ENCODE results near the gene PARN.

Gene PARN

DNA sequence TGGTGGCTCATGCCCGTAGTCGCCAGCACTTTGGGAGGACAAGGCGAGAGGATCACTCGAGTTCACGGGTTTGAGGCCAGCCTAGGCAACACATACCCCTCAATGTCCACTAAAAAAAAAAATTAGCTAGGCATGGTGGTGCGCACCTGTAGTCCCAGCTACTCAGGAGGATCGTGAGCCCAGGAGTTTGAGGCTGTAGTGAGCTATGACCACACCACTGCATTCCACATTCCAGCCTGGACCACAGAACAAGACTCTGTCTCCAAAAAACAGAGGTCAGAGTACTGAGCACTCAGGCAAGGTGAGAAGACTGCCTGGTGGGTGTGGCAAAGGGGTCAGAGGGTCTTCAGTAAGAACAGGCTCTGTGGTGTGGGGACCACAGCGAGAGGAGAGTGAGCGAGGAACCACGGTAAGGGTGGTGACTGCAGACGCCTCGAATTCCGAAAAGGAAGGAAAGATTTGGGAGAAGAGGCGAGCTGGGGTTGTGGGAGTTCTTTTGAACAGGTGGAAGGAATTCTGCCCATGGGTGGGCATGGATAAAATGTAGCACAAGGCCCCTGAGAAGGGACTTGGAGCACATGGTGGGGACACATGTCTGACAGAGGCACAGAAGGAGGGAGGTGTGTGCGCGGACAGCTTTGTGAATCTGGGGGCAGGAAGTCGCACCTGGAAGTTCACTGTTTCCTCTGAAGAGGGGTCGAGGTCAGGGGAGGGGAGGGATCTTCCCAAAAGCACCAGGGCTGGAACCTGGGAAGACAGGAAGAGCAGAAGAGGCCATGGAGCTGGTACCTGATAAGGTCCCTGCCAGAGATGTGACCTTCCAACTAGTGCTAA, 134.6 kb downstream of the PARN start:
- DNase-seq, result no peak

- no peak for DNase-seq
Measured at GRCh38 chr16:14494396-14494966, 135.6 kb downstream of the PARN start.

DNA sequence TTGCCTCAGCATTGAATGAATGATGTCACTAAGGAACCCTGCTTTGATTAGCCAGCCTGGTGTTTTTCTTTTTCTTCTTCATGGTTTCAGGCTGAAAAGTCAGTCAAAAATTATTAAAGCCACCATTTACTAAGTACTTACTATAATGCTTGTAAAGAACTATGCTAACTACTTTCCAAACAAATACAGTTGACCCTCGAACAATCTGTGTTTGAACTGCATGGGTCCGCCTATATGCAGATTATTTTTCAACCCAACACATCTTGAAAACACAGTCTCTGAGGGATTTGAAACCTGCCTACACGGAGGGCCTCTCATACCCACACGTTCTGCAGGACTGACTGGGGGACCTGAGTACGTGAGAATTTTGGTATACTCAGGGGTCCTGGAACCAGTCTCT, 136.3 kb downstream of the PARN start:
- no peak for DNase-seq

GRCh38 chr16:14492614-14493013, 137.4 kb downstream of the PARN start:
- DNase-seq, result no peak

DNA sequence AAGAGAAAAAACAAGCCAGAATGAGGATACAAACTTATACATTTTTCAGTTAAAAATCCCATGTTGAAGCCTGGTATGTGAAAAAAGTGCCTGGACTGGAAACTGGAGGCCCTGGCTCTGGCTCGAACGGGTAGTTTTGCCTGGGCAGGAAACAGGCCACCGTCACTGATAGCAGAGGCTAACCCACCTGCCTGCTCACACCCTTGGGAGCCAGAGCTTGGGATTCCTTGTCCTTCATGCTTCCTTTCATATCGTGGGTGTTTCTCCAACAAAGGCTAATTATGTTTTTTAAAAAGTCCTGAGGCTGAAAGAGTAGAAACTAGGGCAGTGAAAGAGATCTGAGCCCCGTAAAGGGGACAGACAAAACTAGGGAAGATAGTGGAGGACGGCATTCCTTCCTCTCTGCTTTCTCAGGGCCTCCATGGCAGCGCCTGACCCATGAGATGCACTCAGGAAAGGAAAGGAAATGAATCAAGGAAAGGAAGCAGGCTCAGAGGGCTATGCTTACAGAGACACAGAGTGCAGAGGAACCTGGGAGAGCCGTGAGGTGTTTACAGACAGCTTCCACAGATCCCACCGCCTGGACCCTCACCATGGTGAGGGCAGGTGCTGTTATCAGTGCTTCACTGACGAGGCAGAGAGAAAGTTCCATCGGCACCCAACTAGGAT, 138.1 kb downstream of the PARN start:
- DNase-seq, result no peak

GRCh38 chr16:14490235-14490634, 139.8 kb downstream of the PARN start:
- no peak for DNase-seq

GRCh38 chr16:14489460-14489859, 140.6 kb downstream of the PARN start:
- peak; percentile 14 for DNase-seq

GRCh38 chr16:14487579-14487978, 142.5 kb downstream of the PARN start:
- no peak for DNase-seq

DNA sequence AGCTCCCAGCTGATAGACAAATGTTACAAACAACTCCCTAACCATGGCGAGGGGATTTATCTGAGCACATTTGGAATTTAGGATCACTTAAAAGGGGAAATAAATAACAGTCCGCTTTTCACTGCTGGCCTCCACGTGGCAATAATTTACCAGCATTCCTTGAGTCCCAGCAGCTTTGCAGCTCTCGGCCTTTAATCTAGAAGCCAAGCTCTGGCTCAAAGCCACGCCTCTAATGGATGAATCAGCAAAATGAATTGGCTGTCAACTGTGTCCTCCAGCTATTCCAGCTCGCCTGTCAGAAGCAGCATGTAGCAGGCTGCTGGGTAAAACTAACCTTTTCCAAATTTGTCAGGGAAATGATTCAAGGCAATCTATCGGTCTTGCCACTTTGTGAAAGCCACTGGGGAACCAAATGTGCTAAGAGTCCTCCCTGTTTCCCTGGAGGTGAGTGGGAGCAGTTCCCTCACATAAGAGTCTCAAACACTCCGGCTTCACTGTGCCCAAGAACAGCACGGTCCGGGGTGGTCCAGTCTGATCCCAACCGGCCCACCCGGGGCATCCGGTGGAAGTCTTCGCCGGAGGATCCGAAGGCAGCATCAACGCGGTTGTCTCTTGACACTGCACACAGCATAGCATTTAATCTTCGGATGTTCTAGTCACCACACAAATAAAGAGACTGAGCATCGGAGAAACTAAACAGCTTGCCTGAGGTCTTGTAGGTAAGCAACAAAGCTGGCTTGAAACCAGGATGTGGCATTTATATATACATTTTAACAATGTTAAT, 143.3 kb downstream of the PARN start:
- peak; percentile 72 for DNase-seq

- DNase-seq, result no peak
Measured at GRCh38 chr16:14485811-14486519, 144.1 kb downstream of the PARN start.

GRCh38 chr16:14485121-14485551, 144.9 kb downstream of the PARN start:
- DNase-seq, result no peak

- no peak for DNase-seq
Measured at GRCh38 chr16:14483819-14484385, 146.2 kb downstream of the PARN start.

GRCh38 chr16:14476183-14476582, 153.9 kb downstream of the PARN start:
- peak; percentile 21 for DNase-seq

DNA sequence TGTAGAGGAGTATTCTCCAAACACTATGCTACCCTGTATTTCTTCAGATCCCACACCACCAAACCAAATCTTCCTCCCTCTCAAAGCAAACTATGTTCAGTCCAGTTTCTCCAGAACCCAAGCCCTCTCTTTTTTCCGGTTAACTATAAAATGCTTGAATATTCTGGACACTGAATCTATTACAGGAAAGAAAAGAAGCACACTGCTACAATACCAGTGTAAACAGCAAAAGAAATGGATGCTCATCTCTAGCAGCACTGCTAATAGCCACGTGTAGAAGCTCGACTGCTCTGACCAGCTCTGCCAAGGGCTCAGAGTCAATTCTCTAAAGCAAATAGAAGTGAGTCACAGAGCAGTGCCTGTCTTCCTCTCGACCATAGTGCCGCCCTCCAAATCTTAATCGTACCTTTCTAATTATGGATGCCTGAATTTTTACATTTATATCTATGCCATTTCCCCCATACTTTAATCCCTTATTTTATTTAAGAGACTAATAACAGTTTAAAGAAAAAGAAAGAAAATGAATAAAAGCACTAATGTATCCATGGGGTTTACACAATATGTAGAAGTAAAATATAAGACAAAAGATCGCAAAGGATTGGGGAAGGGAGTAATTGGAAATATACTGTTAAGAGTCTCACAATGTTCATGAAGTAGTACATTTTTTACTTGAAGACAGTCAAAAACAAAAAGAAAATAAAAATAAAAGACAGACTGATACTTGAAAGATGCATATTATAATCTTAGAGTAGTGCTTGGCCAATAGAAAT, 154.5 kb downstream of the PARN start:
- DNase-seq, result peak; percentile 68

- no peak for DNase-seq
Measured at GRCh38 chr16:14473488-14473887, 156.6 kb downstream of the PARN start.

DNA sequence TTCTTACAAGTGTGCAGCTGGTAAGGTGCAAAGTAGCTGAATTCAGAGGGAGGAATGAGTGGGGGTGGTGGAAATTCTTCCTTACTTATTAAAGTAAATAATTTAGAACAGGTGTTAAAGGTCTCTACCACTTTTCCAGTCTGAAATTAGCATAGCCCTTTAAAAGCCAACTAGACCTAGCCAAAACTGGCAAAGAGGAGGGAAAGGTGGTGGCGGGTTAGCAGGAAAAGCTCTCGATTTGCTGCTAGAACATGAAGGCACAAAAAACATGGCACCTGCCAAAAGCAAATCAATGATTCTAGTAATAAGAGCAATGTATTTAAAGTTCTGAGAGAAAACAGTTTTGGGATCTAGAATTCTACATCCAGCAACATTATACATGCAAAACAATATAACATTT, 157.7 kb downstream of the PARN start:
- DNase-seq, result no peak

DNA sequence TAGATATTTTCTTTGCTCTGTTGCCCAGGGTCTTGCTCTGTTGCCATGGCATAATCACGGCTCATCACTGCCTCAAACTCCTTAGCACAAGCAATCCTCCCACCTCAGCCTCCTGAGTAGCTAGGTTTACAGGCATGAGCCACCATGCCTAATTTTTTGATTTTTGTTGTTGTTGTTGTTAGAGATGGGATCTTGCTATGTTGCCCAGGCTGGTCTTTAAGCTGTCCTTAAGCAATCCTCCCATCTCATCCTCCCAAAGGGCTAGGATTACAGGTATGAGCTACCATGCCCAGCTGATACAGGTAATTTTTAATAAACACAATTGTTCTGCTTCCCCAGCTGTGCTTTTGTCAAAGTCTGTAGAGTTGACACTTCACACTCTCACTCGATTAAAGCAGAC, 159.3 kb downstream of the PARN start:
- DNase-seq, result no peak

DNA sequence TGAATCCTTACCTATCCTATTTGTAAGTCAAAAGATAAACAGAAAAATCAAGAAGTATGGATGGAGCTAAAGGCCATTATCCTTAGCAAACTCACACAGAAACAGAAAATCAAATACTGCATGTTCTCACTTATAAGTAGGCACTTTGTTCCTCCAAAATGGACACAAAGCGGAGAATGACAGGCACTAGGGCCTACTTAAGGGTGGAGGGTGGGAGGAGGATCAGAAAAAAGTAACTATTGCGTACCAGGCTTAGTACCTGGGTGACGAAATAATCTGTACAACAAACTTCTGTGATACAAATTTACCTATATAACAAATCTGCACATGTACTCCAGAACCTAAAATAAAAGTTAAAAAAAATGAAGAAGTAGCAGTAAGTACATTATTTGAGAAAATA, 164.3 kb downstream of the PARN start:
- no peak for DNase-seq

DNA sequence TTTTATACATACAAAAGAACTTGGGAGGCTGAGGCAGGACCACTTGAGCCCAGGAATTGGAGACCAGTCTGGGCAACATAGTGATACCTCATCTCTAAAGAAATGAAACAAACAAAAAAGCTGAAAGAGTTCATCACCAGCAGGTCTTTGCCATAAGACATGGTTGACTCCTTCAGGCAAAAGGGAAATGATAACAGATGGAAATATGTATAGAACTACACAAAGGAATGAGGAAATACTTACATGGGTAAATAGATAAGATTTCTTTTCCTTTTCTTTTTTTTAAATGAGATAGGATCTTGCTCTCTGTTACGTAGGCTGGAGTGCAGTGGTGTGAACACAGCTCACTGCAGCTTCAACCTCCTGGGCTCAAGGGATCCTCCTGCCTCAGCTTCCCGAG, 165.3 kb downstream of the PARN start:
- DNase-seq, result no peak

DNA sequence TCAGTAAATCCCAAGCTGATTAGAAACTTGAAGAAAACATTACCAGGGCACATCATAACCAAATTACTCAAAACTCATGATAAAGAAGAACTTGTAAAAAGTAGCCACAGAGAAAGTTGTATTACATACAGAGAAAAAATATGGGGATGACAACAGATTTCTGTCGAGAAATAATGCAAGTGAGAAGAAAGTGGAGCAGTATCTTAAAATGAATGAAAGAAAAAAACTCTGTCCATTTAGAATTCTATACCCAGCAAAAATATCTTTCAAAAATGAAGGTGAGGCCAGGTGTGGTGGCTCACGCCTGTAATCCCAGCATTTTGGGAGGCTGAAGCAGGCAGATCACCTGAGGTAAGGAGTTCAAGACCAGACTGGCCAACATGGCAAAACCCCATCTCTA, 165.9 kb downstream of the PARN start:
- no peak for DNase-seq

DNA sequence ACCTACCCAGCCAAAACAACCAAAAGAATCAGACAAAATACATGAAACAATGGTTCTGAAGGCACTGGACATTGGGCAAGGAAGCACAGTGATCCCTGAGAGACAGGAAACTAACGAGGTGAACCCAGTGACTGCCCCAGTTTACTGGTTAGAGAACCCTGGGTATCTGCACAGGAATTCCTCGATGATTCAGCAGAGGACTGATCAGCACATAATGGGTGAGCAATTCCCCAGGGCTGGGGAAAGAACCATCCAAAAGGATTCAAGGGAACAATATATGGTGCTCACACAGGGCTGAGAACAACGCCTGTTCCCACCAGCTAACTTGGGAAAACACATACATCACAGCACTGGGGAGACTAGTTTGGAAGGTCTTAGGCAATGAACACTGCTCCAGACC, 167.2 kb downstream of the PARN start:
- no peak for DNase-seq

GRCh38 chr16:14460726-14461125, 169.3 kb downstream of the PARN start:
- no peak for DNase-seq
